Measurements from ENCODE around the gene SLC25A29.
"Not testable (repeated sequence)": the region's sequence is repeated elsewhere in the genome, so short reads cannot be mapped to it uniquely, and the experiment has no call there.

DNA sequence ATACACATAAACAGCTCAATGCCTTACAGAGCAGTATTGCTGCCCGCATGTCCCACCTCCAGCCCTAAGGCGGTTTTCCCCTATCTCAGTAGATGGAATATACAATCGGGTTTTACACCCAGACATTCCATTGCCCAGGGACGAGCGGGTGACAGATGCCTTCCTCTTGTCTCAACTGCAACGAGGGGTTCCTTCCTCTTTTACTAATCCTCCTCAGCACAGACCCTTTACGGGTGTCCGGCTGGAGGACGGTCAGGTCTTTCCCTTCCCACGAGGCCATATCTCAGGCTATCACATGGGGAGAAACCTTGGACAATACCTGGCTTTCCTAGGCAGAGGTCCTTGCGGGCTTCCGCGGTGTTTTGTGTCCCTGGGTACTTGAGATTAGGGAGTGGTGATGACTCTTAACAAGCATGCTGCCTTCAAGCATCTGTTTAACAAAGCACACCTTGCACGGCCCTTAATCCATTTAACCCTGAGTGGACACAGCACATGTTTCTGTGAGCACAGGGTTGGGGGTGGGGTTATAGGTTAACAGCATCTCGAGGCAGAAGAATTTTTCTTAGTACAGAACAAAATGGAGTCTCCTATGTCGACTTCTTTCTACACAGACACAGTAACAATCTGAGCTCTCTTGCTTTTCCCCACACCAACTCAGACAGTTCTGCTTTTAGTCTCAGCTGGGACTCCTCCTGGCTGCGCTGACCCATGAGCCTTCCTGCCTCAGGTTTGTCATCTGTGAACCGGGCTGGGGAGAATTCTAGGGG is 6.0 kb upstream of the SLC25A29 start:
- TF ChIP-seq, protein P1, sequence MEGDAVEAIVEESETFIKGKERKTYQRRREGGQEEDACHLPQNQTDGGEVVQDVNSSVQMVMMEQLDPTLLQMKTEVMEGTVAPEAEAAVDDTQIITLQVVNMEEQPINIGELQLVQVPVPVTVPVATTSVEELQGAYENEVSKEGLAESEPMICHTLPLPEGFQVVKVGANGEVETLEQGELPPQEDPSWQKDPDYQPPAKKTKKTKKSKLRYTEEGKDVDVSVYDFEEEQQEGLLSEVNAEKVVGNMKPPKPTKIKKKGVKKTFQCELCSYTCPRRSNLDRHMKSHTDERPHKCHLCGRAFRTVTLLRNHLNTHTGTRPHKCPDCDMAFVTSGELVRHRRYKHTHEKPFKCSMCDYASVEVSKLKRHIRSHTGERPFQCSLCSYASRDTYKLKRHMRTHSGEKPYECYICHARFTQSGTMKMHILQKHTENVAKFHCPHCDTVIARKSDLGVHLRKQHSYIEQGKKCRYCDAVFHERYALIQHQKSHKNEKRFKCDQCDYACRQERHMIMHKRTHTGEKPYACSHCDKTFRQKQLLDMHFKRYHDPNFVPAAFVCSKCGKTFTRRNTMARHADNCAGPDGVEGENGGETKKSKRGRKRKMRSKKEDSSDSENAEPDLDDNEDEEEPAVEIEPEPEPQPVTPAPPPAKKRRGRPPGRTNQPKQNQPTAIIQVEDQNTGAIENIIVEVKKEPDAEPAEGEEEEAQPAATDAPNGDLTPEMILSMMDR (IDR thresholded peaks at IDR 0.05; ENCODE audit: borderline replicate concordance, extremely low read depth, low read length, poor library complexity, severe bottlenecking), result not testable (repeated sequence)
- TF ChIP-seq EZH2 (IDR thresholded peaks at IDR 0.05; ENCODE audit: borderline replicate concordance, low read depth, low read length, severe bottlenecking), result not testable (repeated sequence)

All from DND-41 (cell line).